ENCODE measurements around the gene SLC23A1.
A peak's percentile ranks its signal among the peaks of the same experiment; 100 is the strongest.
"Not testable (repeated sequence)": the region's sequence is repeated elsewhere in the genome, so short reads cannot be mapped to it uniquely, and the experiment has no call there.

Gene SLC23A1

DNA sequence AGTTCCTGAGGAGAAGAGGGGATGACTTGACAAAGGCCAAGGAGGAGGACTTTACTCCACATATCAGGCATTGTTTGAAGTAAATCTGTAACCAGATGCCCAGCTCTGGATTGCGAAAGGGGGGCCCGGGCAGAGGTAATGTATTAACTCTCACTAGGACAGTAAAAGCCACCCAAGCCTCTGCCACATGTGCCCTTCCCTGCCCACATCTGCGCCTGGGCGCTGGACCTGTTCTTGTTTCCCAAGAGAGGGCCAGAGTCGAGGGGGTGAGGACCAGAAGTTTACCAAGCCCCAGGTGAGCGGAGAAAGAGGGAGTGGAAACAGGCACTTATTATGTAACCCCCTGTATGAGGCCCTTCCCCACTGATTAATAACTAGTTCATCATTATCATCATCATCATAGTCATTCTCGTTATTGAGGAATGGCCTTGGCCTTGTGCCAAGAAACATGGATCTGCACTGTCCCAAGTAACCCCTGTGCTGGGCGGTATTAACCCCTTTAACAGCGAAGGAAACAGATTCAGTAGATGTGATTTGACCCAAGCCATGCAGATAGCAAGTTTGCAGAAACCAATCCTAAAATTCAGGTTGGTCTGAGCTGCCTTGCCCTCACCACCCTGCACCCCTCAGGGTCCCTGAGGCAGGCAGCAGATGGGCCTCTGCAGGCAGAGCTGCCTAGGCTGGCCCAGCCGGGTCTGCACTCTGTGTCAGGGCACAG lies at the start of gene SLC23A1:
Gene SLC23A1 (minus strand): TSS at position 23 of the 718 bp plus-strand sequence. CDS start 44 bp downstream, outside the sequence.
- no peak for DNase-seq (ENCODE audit: low read depth in 2 of 2)

DNA sequence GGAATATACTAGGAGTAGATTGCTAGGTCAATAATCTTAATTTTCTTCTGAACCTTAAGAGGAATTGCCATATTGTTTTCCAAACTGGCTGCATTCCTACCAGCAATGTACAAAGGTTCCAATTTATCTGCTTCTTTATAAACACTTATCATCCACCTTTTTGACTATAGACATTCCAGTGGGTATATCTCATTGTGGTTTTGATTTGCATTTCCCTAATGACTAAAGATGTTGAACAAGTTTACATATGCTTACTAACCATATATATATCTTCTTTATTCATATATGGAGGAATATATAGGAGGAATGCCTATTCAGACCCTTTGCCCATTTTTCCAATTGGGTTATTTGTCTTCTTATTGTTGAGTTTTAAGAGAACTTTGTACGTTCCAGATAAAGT lies 48.6 kb upstream of the SLC23A1 start:
- no peak for DNase-seq (ENCODE audit: low read depth in 2 of 2)

- DNase-seq (ENCODE audit: low read depth in 2 of 2) = no peak
Measured at GRCh38 chr5:139430015-139430414, 46.9 kb upstream of the SLC23A1 start.

GRCh38 chr5:139426203-139426885 lies 43.2 kb upstream of the SLC23A1 start:
- DNase-seq (ENCODE audit: low read depth in 2 of 2) = no peak

GRCh38 chr5:139425497-139425896 lies 42.4 kb upstream of the SLC23A1 start:
- DNase-seq (ENCODE audit: low read depth in 2 of 2) = no peak

DNA sequence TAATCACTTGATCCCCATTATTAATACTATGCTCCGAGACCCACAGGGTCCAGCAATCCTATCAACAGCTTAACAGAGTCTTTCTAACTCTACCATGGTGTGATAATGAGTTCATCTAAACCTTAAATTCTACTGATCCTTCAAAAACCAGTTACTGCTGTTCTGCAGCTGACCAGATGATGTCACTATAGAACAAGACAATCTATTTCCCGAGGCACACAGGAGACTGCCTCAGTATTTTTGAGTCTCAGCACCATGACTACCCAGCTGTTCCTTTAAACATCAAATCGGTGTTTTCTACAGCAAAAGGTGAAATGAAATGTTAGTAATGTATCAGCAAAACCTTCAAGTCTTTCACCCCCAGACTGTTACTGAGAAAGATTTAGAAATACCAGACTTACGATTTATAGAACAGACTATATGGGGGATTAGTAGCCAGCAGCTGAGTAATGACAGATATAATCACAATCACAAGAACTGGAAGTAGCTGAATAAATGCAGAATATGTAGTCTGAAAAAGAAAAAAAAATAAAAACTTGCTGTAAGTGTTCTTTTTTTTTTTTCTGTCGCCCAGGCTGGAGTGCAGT lies 39.3 kb upstream of the SLC23A1 start:
- DNase-seq (ENCODE audit: low read depth in 2 of 2) = peak in 1 of 2 donors; percentile 19

GRCh38 chr5:139419226-139420192 lies 36.4 kb upstream of the SLC23A1 start:
- DNase-seq (ENCODE audit: low read depth in 2 of 2) = no peak

DNA sequence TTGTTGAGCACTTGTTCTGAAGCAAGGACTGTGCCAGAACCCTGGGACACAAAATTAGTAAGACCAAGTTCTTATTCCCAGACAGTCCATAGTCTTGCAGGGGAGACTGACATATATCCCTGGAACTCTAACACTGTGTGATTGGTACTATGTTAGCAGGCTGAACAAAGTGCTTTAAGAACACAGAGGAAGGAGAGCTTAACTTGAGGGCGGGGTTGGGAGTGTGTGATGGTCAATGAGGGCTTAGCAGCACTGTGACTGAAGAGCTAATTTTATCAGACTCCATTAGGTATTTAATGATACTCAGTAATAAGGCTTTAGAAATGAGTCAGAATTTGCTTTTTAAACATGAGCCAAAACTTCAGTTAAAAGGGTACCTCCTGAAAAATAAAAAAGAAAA lies 35.7 kb upstream of the SLC23A1 start:
- DNase-seq (ENCODE audit: low read depth in 2 of 2) = no peak

- no peak for DNase-seq (ENCODE audit: low read depth in 2 of 2)
Measured at GRCh38 chr5:139417214-139417613, 34.1 kb upstream of the SLC23A1 start.

GRCh38 chr5:139416651-139417050 lies 33.6 kb upstream of the SLC23A1 start:
- no peak for DNase-seq (ENCODE audit: low read depth in 2 of 2)

- DNase-seq (ENCODE audit: low read depth in 2 of 2) = no peak
Measured at GRCh38 chr5:139415869-139416268, 32.8 kb upstream of the SLC23A1 start.

DNA sequence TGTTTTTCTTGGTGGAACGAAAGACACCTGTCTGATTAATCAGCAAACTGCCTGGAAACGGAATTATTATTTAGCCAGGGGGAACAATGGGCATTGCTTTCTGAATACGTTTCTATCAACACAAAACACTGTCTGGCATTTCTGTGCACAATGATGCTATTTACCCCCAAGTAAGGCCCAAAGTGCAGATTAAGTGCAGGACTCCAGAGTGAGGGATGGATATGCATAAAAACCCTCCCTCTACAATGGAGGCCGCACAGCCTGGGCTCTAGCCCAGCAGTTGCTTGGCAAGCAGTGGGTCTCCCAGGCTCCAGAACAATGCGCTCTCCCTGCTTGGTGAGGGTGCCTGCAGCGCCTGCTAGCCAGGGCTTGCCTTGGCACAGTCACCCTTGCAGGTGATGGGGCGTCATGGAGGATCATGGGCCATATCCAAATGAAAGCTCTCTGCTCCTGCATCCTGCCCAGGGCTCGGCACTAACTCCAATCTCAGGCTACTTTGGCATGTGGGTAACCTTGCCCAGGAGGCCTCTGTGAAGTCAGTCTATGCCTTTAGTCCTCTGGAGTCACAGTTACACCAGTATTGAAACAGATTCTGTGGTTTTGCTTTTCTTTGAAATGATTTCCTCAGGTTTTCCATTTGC lies 32.2 kb upstream of the SLC23A1 start:
- no peak for DNase-seq (ENCODE audit: low read depth in 2 of 2)

DNA sequence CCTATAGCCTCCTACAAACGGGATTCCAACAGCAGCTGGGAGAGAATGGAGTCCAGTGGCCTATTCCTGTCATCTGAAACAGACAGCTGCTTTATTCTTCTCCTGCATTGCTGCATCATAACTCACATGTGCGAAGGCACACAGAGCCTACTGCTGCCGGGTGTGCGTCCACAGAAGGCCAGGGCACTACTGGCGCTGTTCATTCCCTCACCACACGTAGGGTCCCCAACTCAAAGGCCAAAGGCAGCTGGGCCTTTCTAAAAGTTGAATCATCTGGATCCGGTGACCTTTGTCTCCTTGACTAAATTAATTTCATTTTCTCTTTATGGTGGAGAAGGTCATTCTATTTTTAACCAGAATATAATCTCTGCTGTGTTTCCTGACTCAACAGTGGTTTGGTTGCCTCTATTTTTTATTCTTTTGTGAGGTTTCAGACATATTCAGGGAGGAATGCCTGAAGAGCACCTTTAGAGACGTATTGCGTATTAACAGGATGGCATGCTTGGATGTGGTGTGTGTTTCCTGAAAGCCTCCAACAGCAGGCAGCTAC lies 31.6 kb upstream of the SLC23A1 start:
- no peak for DNase-seq (ENCODE audit: low read depth in 2 of 2)

DNA sequence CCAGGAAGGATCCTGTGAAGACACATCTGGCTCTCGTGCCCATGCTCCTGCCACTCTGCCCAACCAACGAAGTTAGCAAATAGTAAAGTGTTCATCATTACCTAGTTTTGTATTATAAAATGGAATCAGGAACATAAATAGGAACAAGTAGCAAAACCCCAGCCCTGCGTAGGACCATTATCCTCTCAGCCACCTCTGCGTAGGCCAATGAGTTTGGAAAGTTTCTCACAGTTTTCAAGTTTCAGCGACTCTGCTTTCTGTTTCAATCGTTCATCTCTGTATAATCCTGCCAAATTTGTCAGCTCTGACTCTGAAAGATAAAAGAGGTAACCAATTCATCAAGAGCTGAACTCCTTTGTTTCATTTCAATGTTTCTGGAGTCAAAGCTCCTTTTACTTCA lies 30.9 kb upstream of the SLC23A1 start:
- no peak for DNase-seq (ENCODE audit: low read depth in 2 of 2)

- no peak for DNase-seq (ENCODE audit: low read depth in 2 of 2)
Measured at GRCh38 chr5:139413153-139413552, 30.1 kb upstream of the SLC23A1 start.

GRCh38 chr5:139410993-139411828 lies 28.1 kb upstream of the SLC23A1 start:
- DNase-seq (ENCODE audit: low read depth in 2 of 2) = no peak

DNA sequence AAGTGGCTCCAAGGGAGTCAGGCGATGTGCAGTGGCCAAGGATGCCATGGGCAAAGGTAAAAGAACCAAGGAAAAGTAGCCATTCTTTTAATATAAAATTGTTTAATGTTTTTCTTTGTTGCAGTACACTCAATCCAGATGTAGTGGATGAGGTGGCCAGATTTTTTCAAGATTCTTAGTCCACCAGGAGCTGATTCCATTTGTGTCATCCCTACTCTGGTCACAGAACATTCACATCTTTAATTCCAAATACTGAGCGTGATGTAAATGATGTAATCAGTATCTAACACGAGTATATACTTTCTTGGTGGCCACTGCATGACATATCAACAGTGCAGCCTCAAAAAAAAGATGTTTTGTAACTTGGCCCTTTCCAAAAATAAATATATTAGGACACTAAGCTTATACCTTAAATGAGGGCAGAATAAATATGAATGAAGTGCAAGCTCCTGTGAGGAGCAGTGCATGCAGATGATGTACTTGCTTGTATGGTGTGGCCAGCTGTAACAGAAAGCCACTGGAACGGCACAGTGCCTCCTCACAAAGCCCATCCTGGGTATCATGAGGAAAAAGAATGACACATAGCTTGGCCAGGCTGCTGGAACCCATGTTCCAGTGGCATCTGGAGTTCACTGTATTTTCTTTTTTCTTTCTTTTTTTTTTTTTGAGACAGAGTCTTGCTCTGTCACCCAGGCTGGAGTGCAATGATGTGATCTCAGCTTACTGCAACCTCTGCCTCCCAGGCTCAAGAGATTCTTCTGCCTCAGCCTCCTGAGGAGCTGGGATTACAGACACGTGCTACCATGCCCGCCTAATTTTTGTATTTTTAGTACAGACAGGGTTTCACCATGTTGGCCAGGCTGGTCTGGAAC lies 27.3 kb upstream of the SLC23A1 start:
- no peak for DNase-seq (ENCODE audit: low read depth in 2 of 2)

DNA sequence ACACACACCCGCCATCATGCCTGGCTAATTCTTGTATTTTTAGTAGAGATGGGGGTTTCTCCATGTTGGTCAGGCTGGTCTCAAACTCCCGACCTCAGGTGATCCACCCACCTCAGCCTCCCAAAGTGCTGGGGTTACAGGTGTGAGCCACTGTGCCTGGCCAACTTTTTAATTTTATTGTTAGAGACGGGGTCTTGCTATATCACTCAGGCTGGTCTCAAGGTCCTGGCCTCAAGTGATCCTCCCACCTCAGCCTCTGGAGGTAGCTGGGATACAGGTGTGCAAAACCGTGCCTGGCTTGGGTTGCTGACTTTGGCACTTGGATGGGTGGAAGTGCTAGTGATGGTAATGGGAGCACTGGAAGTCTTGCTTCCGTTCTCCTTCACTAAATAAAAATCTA lies 26.0 kb upstream of the SLC23A1 start:
- not testable (repeated sequence) for DNase-seq (ENCODE audit: low read depth in 2 of 2)

GRCh38 chr5:139408191-139408590 lies 25.1 kb upstream of the SLC23A1 start:
- DNase-seq (ENCODE audit: low read depth in 2 of 2) = no peak
